Measurements from ENCODE around the gene TTC7B.

The TTC7B gene

DNA sequence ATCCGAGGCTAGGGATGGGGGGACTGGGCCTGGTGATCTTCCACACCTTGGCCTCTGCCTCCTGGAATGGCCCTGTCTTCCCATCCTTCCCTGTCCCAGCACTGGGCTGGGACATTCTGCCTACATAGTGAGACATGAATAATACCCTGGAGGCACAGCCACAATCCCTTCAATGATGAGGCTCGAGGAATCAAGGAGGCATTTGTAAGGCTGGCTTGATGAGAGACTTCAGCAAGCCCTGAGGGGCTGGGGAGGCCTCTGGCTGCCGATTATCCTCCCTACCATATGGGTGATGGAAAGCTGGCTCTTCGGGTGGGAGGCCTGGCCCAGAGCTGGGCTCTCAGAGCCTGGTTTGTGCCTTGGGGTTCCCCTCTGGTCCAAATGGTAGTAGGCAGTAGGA is 326.9 kb downstream of the TTC7B start:
- DNase-seq (ENCODE audit: low read depth): no peak

- no peak for DNase-seq (ENCODE audit: low read depth)
These were observed 328.0 kb downstream of the TTC7B start for GRCh38 chr14:90488256-90488655.

- no peak for DNase-seq (ENCODE audit: low read depth)
These were observed 328.8 kb downstream of the TTC7B start for GRCh38 chr14:90487462-90487861.

DNA sequence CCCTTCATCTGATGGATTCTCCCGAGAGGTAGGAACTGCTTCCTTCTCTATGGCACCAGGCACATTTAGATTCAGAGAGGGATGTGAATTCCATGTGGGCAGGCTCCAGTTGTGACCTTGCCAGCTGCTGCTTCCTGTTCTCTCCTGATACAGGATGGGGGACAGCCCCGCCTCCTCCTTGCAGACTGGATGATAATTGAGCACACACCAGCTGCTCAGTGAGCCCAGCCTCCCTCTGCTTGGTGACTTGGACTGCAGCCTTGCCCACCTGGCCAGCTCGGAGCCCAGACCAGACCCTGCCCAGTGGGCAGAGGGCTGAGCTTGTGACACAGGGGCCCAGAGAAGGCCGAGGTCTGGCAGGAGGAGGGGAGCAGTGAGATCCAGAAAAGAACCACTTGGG is 329.2 kb downstream of the TTC7B start:
- peak; percentile 30 for DNase-seq (ENCODE audit: low read depth)

DNA sequence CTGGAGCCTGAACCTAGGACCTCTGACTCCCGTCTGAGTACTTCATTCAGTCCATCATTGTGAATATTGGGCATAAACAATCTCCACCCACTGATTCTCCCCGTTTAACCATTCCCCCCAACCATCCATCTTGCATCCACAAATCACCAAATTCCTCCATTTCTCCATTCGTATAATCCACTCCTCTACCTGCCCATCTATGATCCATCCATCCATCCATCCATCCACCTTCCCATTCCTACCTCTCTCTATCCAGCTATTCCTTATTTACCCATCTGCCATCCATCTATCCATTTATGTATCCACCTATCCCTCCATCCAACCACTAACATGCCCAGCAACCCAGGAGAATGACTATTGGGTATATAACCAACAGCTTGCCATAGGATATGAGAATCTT is 331.9 kb downstream of the TTC7B start:
- DNase-seq (ENCODE audit: low read depth): no peak

DNA sequence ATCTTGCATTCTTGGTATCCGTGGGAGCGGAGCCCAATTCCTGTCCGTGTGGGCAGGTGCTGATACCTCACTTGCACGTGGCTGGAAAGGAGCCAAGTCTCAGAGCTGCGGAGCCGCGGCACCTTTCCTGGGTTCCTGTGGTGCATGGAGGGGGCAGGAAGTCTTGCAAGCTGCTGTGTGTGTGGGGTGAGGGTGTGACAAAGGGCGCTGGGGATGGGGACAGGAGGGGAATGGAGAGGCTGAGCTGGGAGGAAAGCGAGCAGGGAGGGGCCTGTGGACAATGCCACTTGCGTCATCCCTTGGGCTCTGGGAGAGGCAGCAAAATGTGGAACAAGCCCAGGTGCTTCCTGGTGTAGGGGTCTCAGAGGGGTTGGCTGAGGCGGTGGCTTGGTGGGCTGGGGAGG is 332.7 kb downstream of the TTC7B start:
- DNase-seq (ENCODE audit: low read depth): no peak

GRCh38 chr14:90483117-90483516 is 333.1 kb downstream of the TTC7B start:
- DNase-seq (ENCODE audit: low read depth): no peak

GRCh38 chr14:90475298-90475697 is 340.9 kb downstream of the TTC7B start:
- DNase-seq (ENCODE audit: low read depth): no peak

All from EH (cell line).